HG03064 (cell line): Measurements from ENCODE around the gene DCLK1.

Experiments used
- ATAC-seq: cut with Tn5 transposase; IDR thresholded peaks from one replicate; pipeline ENCODE4 v1.9.1; 2021; ENCODE audit warnings: low read depth; ENCODE audit not compliant: unreplicated experiment

DCLK1 gene

GRCh38 chr13:35957241-35957731 lies 173.9 kb downstream of the DCLK1 start:
- no peak for ATAC-seq

DNA sequence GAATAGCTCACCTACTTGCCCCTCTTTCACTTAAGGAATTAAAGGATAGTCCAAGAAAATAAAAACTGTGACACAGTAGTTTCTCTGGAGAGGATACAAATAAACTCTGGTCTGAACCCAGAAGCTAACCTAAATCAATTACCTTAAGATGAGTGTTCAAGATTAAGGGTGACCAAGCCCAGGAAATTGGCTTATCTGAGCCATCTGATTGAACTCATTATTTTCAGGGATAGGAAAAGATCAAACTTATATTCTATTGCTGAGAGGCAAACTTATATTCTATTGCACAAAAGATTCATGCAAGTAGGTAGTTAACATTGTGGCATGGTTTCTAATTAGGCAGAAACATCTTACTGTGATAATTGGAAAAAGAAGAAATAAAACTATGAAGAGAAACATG lies 175.1 kb downstream of the DCLK1 start:
- no peak for ATAC-seq

- ATAC-seq: no peak
Observed at GRCh38 chr13:35954207-35954560, 177.0 kb downstream of the DCLK1 start.

- no peak for ATAC-seq
Observed at GRCh38 chr13:35953537-35954206, 177.5 kb downstream of the DCLK1 start.

DNA sequence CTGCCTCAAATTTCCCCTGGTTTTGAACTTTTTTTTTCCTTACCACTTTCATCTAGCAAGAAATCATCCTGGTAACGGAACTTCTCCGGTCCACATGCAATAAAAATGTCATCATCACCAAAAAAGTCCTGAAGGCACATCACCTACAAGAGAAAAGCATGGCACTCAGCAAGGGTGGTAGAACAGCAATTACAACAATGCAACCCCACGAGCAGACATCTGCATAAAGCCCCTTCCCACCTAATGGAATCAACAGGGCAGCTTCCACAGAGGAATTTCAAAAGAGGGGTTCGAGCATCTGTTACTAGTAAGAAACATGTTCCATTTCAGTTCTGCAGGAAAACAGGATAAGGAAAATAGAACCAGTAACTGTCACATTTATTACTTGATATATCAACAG lies 183.9 kb downstream of the DCLK1 start:
- ATAC-seq: no peak

GRCh38 chr13:35945368-35945767 lies 185.8 kb downstream of the DCLK1 start:
- ATAC-seq: no peak

GRCh38 chr13:35941374-35941773 lies 189.8 kb downstream of the DCLK1 start:
- ATAC-seq: no peak

DNA sequence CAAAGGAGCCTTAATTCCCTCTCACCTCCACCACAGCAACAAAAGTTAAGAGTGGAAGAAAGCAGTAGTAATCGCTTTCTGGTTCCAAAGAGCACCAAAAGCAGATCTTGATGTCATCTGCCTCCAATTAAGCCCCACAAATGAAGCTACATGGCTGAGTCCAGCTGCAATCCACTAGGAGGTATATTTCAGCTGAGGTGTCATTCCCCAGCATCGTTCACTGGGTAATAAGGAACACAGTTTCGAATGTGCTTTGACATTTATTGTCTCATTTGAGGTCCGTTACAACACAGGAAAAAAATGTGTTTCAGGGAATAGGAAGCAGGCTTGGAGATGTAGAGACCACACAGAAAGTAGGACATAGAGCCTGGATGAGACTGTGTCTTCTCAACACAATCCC lies 190.4 kb downstream of the DCLK1 start:
- ATAC-seq: no peak

- no peak for ATAC-seq
Observed at GRCh38 chr13:35936246-35936978, 194.8 kb downstream of the DCLK1 start.

GRCh38 chr13:35930665-35931631 lies 200.2 kb downstream of the DCLK1 start:
- ATAC-seq: no peak

DNA sequence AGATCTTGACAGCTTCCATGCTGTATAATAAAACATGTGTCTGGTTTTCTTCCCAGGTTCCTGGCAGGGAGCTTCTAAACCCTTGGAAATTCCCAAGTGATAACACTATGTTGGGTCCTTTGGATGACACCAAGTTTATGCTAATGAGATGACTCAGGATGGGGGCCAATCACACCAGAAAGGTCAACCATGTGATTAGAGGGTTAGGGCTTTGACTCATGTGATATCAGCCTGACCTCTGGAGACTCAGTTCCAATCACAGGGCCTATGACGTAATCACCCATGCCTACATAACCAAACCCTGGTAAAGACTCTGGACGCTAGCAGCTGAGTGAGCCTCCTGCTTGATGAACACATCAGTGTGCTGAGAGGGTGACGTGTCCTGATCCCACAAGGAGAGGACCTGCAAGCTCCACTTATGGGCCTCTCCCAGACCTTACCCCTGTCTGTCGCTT lies 203.6 kb downstream of the DCLK1 start:
- no peak for ATAC-seq

GRCh38 chr13:35926859-35927530 lies 204.2 kb downstream of the DCLK1 start:
- ATAC-seq: no peak

DNA sequence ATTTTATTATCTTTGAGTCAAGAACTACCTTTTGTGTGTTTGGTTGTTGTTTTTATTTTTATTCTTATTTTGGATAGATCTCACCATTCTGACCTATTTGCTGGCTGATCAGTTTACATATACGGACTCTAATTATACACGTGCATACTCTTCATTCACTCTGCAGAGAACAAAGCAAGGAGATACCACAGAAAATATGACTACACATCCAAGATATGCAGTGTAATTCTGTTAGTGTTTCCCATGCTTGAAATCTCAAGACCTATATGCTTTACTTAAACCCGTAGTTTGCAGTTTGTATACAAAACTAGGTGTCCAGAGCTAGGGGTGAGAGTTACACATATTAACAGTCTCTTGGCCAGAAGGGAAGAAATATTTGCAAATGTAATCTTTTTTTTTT lies 205.5 kb downstream of the DCLK1 start:
- ATAC-seq: no peak

GRCh38 chr13:35923347-35923746 lies 207.8 kb downstream of the DCLK1 start:
- no peak for ATAC-seq

GRCh38 chr13:35920816-35921215 lies 210.4 kb downstream of the DCLK1 start:
- no peak for ATAC-seq

DNA sequence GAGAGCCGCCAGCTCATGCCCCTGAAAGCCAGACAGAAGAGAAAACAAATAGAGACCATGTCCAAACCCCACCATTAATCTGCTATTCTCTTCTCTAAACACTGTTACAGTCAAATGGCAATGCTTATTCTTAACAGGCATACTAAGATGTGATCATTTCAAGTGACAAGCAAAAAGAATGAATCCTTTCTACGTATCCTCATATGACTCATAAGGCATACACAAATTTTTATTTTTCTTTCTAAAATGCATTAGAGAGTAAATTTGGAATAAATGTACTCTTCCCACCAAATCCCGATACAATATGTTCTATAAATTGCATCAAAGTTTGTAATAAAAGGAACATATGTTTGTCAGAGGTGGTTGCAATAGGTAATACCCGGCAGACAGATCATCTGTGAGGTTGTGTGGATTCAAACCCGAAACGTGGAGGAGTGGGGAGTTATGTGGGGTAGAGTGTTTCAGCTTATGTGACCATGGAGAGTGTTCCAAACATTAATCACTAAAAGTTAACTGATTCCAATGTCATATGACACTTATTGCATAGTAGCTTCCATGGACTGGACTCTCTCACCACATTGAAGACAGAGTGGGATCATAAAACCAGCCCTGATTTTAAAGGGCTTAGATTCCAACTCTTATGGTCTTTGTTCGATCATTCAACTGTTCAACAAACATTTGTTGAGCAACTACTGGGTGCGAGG lies 213.1 kb downstream of the DCLK1 start:
- no peak for ATAC-seq

DNA sequence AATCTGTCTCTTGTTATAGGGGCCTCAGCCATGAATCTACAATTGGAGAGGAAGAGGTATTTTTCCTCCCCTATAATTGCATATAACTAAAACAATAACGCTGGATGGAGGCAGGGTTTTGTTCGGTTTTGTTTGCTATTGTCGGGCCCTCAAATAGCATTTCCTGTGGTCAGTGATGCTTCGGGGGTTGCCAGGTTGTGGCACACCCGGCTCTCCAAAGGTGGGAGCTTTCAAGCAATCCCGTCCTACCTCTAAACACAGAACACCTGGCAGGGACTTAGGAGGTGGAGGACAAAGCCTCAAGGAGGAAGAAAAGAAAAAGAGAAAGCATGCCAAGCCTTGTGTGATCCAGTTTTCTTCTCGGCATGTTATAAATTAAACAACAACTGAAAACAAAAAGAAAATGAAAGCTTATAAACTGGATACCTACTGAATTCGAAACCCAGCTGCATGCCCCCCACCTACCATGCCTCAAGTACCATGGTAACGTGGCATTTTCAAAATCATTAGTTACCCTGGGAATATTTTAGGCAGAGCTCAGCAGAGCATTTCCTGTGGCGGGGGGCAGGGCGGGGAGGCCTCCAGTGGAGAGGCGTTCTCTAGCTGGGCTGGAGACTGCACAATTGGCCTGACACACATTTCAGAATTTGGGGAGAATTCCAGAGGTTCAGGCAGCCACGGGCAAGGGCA lies 213.8 kb downstream of the DCLK1 start:
- no peak for ATAC-seq

- no peak for ATAC-seq
Observed at GRCh38 chr13:35916146-35916545, 215.0 kb downstream of the DCLK1 start.

DNA sequence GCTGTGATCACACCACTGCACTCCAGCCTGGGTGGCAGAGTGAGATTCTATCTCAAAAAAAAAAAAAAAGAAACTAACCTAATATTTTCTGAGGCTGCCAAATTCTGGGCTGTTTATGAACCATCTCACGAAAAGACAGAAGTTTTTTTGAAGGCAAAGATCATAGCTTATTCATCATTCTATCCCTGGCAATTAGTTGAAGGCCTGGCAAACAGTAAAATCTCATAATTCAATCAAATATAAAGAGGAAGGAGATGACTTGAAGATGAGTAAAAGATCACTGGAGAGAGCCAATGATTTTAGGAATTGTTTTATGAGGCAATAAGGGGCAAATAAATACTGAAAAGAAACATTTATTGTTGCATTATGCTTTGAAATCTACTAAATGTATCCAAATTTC lies 216.5 kb downstream of the DCLK1 start:
- no peak for ATAC-seq
